Activated naive CD8-positive, alpha-beta T cell treated with anti-CD3 and anti-CD28 coated beads, Interleukin-2, amount 50 U/mL, for 24 hours (primary cell): Measurements from ENCODE around the gene BTBD16.

ENCODE experiments used
- ATAC-seq: fragments of 150-1000 bp; cut with Tn5 transposase; one replicate; pipeline ENCODE4 v1.10.0; 2021
- DNase-seq: peaks from one replicate; pipeline ENCODE4 v3.0.0; 2021
- H3K27ac Mint-ChIP-seq: one replicate; pipeline ENCODE4 v1.8.0; 2021; ENCODE audit warnings: mild to moderate bottlenecking, mixed read lengths
- H3K27me3 Mint-ChIP-seq: one replicate; pipeline ENCODE4 v1.8.0; 2021; ENCODE audit warnings: mixed read lengths
- H3K36me3 Mint-ChIP-seq: one replicate; pipeline ENCODE4 v1.8.0; 2021; ENCODE audit warnings: low read depth, mixed read lengths
- H3K4me1 Mint-ChIP-seq: one replicate; pipeline ENCODE4 v1.8.0; 2021; ENCODE audit warnings: mixed read lengths
- H3K4me3 Mint-ChIP-seq: one replicate; pipeline ENCODE4 v1.8.0; 2021; ENCODE audit warnings: mild to moderate bottlenecking, moderate library complexity, mixed read lengths
- H3K9me3 Mint-ChIP-seq: one replicate; pipeline ENCODE4 v1.8.0; 2021; ENCODE audit warnings: mixed read lengths

Gene BTBD16

DNA sequence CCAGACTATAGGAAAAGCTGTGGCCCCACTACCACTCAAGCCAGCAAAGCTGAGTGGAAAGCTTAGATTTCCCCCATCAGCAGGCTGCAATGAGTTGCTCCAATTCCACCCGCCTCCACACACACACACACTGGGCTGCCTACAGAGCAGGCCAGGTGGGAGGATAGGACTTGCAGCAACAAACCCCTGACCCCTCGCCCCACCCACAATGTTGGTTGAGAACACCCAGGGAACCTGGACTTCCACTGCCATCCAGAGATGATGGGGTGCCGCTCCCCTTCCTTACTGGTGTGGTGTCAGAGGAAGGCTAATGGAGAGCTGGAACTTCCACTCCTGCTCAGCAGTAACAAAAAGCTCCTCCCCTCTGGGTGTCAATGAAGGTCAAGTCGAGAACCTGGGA lies 86.6 kb downstream of the BTBD16 start:
- no peaks in the 10 kb centered on the region for H3K27me3 Mint-ChIP-seq
- no peak overlapping the region for H3K4me3 Mint-ChIP-seq
- H3K36me3 Mint-ChIP-seq = peaks cover 5% of the 10 kb centered on the region
- H3K4me1 Mint-ChIP-seq = no peaks in the 10 kb centered on the region
- H3K9me3 Mint-ChIP-seq = peaks cover 12% of the 10 kb centered on the region
- ATAC-seq = no peak
- no peak for DNase-seq
- H3K27ac Mint-ChIP-seq = no peak overlapping the region

DNA sequence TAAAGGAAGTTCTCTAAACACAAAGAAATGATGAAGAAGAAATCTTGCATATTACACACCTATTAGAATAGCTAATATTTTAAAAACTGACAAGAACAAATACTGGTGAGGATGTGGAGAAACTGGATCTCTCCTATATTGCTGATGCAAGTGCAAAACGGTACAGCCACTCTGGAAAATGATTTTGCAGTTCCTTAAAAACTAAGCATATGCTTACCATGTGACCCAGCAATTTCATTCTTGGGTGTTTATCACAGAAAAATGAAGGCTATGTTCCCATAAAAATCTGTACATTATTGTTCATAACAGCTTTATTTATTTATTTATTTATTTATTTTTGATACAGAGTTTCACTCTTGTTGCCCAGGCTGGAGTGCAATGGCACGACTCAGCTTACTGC lies 88.5 kb downstream of the BTBD16 start:
- Mint-ChIP-seq H3K4me3 (no peak overlapping the region), H3K4me1 (peaks cover 4% of the 10 kb centered on the region), H3K36me3 (peaks cover 5% of the 10 kb centered on the region), H3K27ac (no peak overlapping the region), H3K27me3 (peaks cover 1% of the 10 kb centered on the region), H3K9me3 (peaks cover 12% of the 10 kb centered on the region)
- ATAC-seq (no peak), DNase-seq (no peak)

DNA sequence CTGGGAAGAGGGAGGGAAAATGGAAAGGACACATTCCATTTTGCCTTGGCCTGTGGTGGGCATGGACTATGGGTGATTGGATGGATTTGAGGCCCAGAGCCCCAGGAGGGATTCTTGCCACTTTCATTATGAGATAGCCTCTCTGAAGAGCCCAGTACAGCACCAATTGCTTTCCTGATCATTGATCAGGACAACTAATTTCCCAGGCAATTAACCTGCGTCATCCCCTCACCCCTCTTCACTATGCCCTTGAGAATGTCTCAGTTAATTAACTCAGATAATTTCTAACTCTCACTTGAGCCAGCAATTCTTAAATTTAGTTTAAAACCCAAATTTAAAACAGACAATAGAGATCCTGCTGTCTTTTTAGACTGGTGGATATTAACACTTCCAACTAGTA lies 90.0 kb downstream of the BTBD16 start:
- no peak overlapping the region for H3K27ac Mint-ChIP-seq
- peaks cover 4% of the 10 kb centered on the region for H3K4me1 Mint-ChIP-seq
- peaks cover 3% of the 10 kb centered on the region for H3K27me3 Mint-ChIP-seq
- peaks cover 5% of the 10 kb centered on the region for H3K36me3 Mint-ChIP-seq
- no peak for DNase-seq
- H3K4me3 Mint-ChIP-seq = no peak overlapping the region
- ATAC-seq = no peak
- H3K9me3 Mint-ChIP-seq = peaks cover 12% of the 10 kb centered on the region

DNA sequence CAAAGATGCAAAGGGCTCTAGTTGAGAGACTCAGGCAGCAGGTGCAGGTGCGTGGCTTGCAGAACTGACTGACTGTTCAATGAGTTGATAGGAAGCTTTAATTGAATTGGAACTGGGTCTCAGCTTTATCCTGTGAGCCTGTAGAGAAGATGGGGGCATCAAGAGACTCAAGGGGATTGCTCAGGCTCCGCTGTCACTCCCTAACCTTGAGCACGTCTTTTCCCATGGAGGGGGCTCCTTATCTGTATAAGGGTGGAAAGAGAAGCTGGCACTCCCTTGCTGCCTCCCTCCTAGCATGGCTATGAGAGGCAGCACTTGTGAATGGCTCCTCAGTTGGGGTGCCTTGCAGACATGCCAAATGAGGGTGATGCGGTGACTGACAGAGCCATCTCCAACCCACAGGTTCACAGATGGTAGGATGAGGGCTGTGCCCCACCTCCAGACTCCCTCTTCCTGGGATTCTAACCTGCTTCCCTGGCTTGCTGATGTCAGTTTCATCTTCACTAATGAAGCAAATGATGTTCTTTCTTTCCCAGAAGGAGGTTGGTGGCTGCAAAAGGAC lies 91.0 kb downstream of the BTBD16 start:
- Mint-ChIP-seq H3K36me3 (peaks cover 5% of the 10 kb centered on the region), H3K27ac (no peak overlapping the region), H3K9me3 (peaks cover 12% of the 10 kb centered on the region), H3K4me1 (peaks cover 4% of the 10 kb centered on the region), H3K27me3 (peaks cover 5% of the 10 kb centered on the region), H3K4me3 (no peak overlapping the region)
- DNase-seq = no peak
- no peak for ATAC-seq

DNA sequence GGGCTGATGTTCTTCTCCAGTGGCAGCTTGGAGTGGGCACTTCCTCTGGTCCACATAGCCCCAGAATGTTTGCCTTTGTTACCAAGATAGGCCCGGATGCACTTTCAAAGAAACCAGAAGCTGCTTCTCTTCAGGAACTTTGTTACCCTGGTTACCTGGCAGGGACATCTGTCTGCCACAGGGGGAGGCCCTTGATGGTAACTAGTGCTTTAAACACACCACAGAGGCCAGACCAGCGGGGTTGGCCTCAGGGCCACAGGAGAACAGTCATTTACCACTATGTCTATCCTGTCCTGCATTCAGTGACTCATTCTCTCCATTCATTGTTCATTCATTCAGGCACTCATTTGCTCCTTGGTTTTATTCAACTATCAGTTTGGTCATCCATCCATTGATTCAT lies 91.5 kb downstream of the BTBD16 start:
- Mint-ChIP-seq H3K4me1 (peaks cover 4% of the 10 kb centered on the region), H3K4me3 (no peak overlapping the region), H3K27ac (no peak overlapping the region), H3K9me3 (peaks cover 12% of the 10 kb centered on the region), H3K36me3 (peaks cover 5% of the 10 kb centered on the region), H3K27me3 (peaks cover 5% of the 10 kb centered on the region)
- ATAC-seq (peak; percentile 86), DNase-seq (no peak)

DNA sequence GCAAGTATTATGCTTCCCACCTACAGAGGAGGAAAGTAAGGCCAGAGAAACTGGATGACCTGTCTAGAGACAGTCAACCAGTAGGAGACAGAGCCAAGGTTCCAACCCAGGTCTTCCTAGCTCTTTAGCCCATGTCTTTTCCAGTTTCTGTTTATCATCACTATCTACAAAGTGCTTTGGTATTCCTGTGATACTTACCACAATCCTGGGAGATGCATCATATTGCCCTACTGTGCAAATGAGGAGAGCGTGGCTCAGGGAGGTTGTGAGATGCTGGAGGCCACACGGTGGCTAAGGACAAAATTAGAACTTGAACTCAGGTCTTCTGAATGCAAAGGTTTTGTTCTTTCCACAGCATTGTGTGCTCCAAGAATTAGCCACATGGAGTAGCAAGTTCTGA lies 92.2 kb downstream of the BTBD16 start:
- no peak for ATAC-seq
- Mint-ChIP-seq H3K27me3 (peaks cover 5% of the 10 kb centered on the region), H3K36me3 (peaks cover 5% of the 10 kb centered on the region), H3K9me3 (peaks cover 7% of the 10 kb centered on the region), H3K4me1 (peaks cover 4% of the 10 kb centered on the region), H3K27ac (no peak overlapping the region), H3K4me3 (no peak overlapping the region)
- no peak for DNase-seq

DNA sequence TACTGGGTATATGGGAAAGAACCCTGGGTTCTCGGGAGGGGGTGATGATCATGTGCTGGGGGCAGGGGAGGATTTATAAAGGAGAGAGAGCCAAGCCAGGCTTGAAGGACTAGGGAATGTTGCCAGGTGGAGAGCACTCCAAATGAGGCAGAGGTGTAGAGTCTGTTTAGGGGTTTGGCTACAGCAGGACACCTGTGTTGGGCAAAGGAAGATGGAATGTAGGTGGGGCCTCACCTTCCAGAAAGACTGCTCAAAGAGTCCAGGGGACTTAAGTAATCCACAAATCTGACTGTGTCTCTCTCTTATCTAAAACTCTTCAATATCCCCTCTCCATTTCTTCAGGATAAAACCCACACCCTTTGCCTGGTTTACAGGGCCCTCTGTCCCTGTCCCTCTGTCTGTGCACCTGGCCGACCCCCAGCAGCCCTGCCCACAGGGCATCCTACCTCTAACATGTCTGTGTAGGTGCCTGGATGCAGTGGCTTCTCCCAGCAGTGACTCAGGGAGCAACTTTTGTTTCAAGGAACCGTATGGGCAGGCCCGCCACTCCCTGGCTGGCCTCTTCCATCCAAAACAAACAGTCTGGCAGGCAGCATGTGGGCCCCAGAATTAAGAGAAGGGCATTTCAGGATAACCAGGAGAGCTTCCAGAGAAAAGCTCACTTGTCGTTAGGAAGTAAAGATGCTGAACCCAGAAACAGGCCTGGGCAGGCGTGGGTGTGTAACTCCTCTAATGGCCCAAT lies 92.8 kb downstream of the BTBD16 start:
- H3K27me3 Mint-ChIP-seq = peaks cover 5% of the 10 kb centered on the region
- DNase-seq (no peak), ATAC-seq (no peak)
- peaks cover 1% of the 10 kb centered on the region for H3K36me3 Mint-ChIP-seq
- no peak overlapping the region for H3K27ac Mint-ChIP-seq
- H3K4me1 Mint-ChIP-seq = peaks cover 4% of the 10 kb centered on the region
- H3K4me3 Mint-ChIP-seq = no peak overlapping the region
- H3K9me3 Mint-ChIP-seq = peaks cover 1% of the 10 kb centered on the region

DNA sequence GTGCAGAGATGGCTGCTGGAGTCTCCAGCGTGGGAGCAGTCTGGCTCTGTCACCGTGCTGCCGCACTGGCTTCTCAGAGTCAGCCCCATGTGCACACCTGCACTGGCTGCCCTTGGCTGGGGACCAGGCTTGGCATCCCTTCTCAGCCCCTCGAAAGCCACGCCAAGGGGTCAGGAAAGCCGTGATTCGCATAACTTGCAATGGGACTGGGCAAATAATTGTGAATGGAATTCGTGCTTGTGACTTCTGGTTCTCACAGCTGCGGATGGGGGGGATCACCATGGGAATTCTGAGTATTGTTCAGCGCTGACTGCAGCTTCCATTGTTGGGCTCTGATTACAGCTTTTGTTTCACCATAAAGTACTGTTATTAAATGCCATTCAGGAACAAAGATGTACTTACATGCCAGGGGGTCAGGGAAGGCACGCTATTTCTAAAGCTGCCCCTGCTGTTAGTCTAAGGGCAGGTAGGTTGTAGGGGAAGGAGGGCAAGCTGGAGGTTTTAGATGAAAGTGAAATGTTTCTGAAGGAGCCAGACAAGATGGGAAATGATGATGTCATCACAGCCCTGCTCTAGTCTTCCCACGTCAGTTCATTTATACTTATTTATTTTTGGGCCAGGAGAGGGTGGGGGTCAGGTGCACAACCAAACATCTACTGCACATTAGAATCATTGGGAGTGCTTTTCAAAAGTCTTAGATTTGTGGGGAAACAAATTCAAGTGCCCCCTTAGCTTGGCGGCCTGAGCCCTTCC lies 97.6 kb downstream of the BTBD16 start:
- Mint-ChIP-seq H3K27ac (no peak overlapping the region), H3K9me3 (no peaks in the 10 kb centered on the region), H3K27me3 (peaks cover 22% of the 10 kb centered on the region), H3K4me1 (peaks cover 4% of the 10 kb centered on the region), H3K36me3 (no peaks in the 10 kb centered on the region), H3K4me3 (no peak overlapping the region)
- no peak for ATAC-seq
- no peak for DNase-seq

DNA sequence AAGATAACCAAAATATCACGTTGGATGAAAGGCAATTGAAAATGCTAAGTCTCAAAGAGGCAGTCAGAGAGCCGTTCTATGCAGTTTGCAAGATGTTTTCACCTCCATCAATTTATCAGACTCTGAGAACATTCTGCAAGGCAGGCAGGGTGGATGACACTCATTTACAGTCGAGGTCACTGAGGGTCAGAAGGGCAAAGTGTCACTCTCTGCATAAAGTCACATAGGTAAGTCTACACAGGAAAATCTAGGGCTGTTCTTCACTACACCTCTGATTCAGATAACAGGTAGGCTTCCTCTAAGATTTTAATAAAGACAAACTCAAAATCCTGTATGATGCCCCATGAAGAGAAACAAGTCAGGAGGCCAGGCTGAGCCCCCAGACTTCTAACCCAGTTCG lies 102.0 kb downstream of the BTBD16 start:
- H3K4me1 Mint-ChIP-seq = peaks cover 33% of the 10 kb centered on the region
- no peak for DNase-seq
- no peak overlapping the region for H3K27ac Mint-ChIP-seq
- ATAC-seq = no peak
- H3K4me3 Mint-ChIP-seq = peak overlapping the region; percentile 81
- H3K27me3 Mint-ChIP-seq = peaks cover 22% of the 10 kb centered on the region
- H3K9me3 Mint-ChIP-seq = no peaks in the 10 kb centered on the region
- no peaks in the 10 kb centered on the region for H3K36me3 Mint-ChIP-seq

DNA sequence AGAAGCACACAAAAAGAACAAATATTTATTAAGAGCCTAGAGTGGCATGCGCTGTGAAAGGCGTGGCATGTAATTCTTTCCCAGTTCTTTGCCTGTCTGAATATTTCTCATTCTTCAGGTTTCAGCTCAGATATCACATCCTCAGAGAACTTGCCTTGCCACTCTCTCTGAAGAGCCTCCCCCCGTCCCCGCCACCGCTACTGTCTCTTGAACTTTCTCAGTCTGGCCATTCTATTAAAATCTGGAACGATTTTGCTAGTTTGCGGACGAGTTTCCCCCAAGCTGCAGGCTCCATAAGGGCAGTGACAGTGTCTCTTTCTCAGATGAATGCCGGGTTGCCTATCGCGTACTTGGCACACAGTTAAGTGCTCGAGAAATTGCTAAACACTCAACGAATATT lies 102.6 kb downstream of the BTBD16 start:
- H3K4me1 Mint-ChIP-seq = peaks cover 38% of the 10 kb centered on the region
- no peaks in the 10 kb centered on the region for H3K36me3 Mint-ChIP-seq
- no peak for DNase-seq
- peak overlapping the region; percentile 78 for H3K27ac Mint-ChIP-seq
- H3K9me3 Mint-ChIP-seq = no peaks in the 10 kb centered on the region
- H3K4me3 Mint-ChIP-seq = peak overlapping the region; percentile 81
- ATAC-seq = no peak
- H3K27me3 Mint-ChIP-seq = peaks cover 22% of the 10 kb centered on the region

DNA sequence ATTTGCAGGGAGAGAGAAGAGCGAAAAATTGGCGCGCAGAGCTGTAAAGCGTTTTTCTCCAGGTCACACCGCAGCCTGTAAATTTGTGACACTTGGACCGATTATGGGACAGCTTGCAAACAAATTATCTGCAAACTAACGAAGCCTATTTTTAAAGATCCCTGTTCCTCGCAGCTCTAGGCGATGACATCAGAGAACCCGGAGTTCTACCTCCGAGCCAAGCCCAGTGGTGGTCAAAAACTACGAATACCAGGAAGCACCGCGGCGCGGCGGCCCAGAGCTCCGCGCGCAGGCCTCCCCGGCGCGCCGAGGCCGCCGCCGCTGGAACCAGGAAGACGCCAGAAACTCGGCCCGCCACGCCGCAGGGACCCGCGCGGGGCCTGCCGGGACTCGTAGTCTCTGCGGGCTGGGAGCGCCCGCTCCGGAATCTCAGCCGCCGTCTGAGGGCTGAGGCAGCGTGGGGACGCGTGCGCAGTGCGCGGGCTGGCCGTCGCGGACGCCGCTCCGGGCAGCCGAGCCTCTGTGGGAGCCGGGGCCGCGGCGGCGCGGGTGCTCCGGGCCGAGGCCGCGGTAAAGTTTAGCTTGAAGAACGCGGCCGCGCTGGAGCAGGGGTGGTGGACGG lies 103.3 kb downstream of the BTBD16 start, which contains the start of gene PLEKHA1:
PLEKHA1 (plus strand) TSS at position 472 of the 622 bp plus-strand sequence. CDS start 18,493 bp downstream, outside the sequence.
- Mint-ChIP-seq H3K27me3 (peaks cover 20% of the 10 kb centered on the region), H3K4me3 (peak within 1 kb of the TSS; percentile 90), H3K27ac (peak within 1 kb of the TSS; percentile 96), H3K36me3 (peaks cover 3% of the 10 kb centered on the region), H3K9me3 (no peaks in the 10 kb centered on the region), H3K4me1 (peaks cover 44% of the 10 kb centered on the region)
- ATAC-seq = peak; percentile 87
- peak; percentile 91 for DNase-seq

DNA sequence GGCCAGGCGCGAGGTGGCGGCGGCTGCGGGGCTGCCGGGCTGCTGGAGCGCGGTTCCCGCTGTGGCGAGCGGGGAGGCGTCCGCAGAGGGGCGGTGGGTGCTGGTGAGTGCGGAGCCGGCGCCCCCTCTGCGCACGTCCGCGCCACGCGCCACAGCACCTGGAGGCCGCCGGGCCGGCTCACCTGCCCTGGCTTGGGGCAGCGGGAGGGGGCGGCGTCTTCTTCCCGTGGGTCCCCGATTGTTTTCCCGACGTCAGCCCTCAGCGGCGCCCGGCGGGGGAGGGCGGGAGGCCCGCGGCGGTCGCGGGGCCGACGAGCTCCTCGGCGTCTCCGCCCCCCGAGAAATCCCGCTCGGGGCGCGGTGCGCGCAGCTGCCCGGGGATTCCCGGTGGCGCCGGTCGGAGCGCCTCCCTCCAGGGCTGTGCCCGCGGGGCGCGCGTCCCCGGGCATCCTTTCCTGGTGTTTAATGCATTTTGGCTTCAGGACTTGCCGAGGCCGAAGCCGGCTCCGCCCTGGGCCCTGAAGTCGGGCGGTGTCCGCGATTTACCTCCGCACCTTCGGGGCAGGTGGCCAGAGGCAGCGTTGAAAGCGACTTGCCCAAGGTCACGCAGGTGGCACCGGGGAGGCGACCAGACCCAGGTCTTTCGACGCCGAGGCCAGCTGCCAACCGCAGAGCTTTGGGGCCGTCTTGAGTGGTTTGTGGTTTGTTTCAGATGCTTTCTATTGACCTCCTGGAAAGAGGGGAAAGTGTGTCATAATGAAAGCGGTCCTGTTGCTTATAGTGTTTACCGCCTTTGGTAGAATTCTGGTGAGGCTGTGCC lies 104.0 kb downstream of the BTBD16 start:
- H3K27ac Mint-ChIP-seq = peak overlapping the region; percentile 96
- peak; percentile 77 for DNase-seq
- peaks cover 7% of the 10 kb centered on the region for H3K36me3 Mint-ChIP-seq
- H3K4me1 Mint-ChIP-seq = peaks cover 49% of the 10 kb centered on the region
- peaks cover 19% of the 10 kb centered on the region for H3K27me3 Mint-ChIP-seq
- ATAC-seq = peak; percentile 58
- H3K9me3 Mint-ChIP-seq = peaks cover under 1% of the 10 kb centered on the region
- peak overlapping the region; percentile 90 for H3K4me3 Mint-ChIP-seq

DNA sequence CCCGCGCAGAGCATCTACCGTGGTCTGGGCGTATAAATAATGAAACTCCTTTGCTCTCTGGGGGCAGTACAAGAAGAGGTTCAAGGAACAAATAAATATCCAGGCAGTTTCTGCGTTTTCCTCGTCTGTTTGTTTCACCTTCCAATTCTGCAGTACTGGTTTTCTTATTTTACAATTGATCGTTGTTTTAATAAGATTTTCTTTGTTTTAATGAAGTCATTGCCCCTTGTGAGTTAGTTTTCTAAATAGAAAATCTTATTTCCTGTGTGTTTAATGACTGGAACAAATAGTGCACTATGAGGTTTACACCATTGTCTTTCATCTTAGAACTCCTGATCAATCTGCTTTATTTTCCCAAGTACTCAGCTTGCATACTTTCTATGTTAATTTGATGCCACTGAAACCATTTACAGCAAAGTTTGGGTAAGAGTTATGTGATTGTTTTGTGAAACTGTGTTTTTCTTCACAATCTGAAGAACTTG lies 104.6 kb downstream of the BTBD16 start:
- H3K4me3 Mint-ChIP-seq = peak overlapping the region; percentile 90
- peaks cover 17% of the 10 kb centered on the region for H3K27me3 Mint-ChIP-seq

More for the DNA sequence above, 104.6 kb downstream of the BTBD16 start:
- Mint-ChIP-seq H3K9me3 (peaks cover 5% of the 10 kb centered on the region), H3K36me3 (peaks cover 11% of the 10 kb centered on the region), H3K27ac (peak overlapping the region; percentile 96), H3K4me1 (peaks cover 53% of the 10 kb centered on the region)
- no peak for DNase-seq
- ATAC-seq = no peak
